Right ventricle myocardium superior (tissue), 1 donor: ENCODE results near the gene TAPBP. TPM values are rescaled to one million over a fixed set of nuclear protein-coding genes. Genes with fewer than 3 reads are reported as not detected.

Experiments
- ATAC-seq: fragments of 200-7000 bp; cut with Tn5 transposase; one replicate; pipeline ENCODE4 v1.9.1; 2020; ENCODE audit warnings: mild to moderate bottlenecking; ENCODE audit not compliant: poor library complexity
- DNase-seq: peaks from one replicate; pipeline ENCODE4 v3.0.0-alpha.2; 2020
- intact Hi-C: fragments of 100-400 bp; cut with DNase I; formaldehyde crosslinking; loops from one replicate; pipeline ENCODE4 v1.11.2; 2022
- total RNA-seq: library from RNA; stranded (reverse); fragmentation: NEBNext Ultra II Directional; extraction: Animal tissue kit (Norgen Biotek cat#: 25700); gene quantifications from one replicate; pipeline ENCODE4 v1.2.1, GENCODE V29; 2021
- donor health status: DM: no; HTN: yes; CAD: no; lungs with severe emphysema.

The TAPBP gene
- total RNA-seq, 1 donor from 2014 or later: 78.2 TPM

DNA sequence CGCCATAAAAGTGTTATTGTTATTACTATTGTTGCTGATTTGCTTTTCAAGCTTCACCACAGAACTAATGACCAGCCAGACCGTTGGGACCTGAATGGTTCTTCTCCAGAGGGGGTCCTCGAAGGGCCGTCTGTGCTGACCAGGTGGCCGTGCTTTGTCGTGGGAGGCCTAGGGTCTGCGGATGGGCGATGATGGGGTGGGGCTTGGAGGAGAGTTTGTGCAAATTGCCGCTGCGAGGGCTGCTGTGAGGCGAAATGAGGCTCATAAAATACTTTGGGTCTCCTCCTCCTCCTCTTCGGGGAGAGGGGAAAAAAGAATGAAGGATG, 9.7 kb upstream of the TAPBP start:
- intact Hi-C loops: no loop called here
- DNase-seq (no peak), ATAC-seq (no peak)

DNA sequence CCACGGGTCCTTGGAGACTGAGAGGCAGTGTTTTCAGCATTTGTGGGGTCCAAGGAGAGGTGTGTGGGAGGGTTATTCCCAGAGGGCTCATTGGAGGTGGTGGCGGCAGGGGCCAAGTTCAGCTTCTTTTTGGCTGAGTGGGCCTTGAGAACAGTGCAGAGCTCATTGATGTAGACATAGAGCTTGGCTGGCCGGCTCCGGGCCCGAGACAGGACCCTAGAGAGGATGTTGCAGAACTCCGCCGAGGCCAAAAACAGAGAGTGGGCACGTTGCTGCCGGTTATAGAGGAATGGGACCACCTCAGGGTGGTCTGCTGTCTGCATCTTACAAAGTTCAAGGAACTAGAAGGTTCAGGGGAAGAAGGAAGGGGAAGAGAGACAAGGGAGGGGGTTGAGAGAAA, 7.3 kb upstream of the TAPBP start:
- intact Hi-C loops: no loop called here
- ATAC-seq (no peak), DNase-seq (no peak)

DNA sequence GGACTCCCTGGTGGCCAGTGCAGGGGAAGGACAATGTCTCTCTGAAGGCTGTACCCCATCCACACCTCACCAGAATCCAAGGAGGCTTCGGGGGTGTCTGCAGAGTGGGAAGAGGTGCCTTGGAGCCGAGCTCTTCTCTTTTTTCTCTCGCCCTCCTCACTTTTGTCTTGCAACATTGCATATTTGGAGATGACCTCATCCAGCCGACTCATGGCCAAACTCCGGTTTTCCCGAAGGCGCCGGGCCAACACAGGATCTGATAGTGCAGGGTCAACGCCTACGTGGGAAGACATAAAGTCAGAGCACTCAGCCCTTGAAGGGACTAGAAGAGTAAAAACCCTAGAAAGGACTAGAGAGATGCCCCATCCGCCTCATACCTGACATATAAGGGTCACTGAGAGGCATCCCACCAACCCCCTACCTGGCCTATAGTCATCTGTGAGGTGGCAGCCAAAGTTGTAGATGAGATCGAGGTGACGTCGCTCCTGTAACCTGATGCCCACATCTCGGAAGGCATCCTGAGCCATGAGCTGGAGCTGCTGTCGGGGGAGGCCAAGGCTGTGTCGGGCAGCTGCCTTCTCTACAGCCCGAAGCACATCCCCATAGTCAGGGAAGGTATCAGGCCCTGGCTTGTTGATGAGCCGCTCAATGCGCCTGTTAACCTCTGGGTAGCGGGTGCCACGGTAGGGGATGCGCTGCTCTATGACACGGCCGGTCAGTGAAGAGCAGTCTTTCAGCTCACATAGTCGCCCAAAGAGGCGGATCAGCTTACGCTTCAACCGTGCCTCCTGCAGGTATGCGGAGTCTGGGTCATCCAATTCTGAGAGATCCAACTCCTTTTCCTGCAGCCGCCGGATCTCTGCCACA, 6.7 kb upstream of the TAPBP start:
- intact Hi-C loops: no loop called here
- peak; percentile 79 for DNase-seq
- no peak for ATAC-seq

DNA sequence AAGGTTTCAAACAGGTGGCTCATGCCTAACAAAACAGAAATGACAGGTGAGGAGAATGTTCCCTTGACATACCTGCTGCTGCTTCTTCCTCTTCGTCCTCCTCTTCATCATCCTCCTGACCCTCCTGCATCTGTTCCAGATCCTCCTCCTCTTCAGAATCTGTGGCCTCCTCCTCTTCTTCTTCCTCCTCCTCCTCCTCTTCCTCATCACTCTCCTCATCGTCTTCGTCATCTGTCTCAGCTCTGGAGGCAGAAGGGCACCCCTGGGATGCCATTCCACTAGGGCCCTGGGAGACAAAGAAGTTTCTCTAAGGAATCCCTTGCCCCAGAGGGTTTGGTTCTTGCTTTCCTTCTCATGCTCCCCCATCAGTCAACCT, 6.0 kb upstream of the TAPBP start:
- no peak for ATAC-seq
- intact Hi-C loops: no loop called here
- no peak for DNase-seq

DNA sequence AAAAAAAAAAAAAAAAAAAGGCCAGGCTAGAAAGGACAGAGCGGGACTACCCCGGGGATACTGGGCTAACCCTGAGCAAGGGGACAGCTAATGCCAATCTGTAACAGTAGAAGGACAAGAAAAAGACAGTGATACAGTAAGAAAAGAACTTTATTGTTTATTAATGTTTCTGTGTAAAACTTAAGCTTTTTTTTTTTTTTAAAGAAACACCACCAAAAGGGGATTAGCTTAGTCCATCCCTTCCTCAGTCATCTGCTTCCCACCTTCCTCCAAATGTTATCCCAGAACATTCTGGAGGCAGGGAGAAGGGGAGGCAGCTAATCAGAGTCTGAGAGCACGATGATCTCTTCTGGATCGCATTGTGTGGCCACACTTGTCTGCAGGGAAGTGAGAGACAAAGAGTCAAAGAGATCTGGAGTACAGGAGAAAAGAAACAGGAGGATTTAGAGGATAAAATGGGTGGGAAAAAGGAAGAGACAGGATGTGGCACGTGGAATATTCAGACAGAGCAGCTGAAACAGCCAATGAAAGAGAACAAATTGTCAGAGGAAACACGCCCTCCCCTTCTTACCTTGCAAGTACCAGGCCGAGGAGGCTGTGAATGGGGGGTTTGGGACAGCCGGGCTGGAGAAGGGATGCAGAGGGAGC, 4.7 kb upstream of the TAPBP start:
- ATAC-seq: no peak
- no peak for DNase-seq
- intact Hi-C loops: no loop called here

DNA sequence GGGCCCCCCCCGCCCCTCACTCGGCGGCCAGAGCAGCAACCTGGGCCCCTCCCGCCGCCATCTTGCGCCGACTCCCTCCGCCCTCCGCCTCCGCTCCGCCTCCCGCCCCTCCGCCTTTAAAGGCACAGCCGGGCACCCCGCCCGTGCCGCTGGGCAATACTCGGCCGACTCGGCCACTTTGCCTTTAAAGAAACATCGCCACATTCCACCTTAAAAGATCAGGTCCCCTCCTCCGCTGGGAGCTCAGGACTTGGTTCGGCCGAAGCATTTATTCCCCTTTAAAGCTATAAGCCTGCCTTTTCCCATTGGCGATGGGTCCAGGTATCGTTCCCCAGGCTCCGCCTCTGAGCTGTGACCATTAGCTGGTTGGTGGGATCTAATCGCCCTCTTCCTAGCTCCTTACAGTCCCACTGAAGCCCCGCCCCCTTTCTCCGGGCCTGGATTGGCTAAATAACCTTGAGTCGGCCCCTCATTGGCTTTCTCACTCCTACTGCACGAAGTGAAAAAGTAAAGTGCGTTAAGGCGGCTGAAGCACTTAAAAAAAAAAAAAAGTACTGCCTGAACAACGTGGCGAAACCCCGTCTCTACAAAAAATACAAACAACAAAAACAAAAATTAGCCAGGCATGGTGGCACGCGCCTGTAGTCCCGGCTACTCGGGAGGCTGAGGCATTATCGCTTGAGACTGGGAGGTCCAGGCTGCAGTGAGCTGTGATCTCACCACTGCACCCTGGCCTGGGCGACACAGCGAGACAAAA, 4.0 kb upstream of the TAPBP start, which contains the start of gene ZBTB22:
Gene ZBTB22 (minus strand): TSS at position 76 of the 757 bp plus-strand sequence. CDS start 828 bp downstream, outside the sequence.
- intact Hi-C loops: no loop called here
- peak; percentile 78 for ATAC-seq
- DNase-seq: peak; percentile 100

DNA sequence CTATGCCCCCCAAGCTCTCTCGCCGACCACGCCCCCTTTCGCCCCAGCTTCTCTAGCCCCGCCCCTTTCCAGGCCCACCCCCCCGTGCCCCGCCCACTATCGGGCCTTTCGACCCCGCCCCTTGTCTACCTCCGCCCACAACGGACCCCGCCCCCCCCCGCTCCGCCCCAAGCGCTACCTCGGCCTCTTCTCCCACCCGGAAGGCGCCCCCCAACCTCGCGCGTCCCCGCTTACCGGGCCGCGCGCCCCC, 3.5 kb upstream of the TAPBP start:
- peak; percentile 66 for DNase-seq
- intact Hi-C loops: no loop called here
- ATAC-seq: peak; percentile 17

DNA sequence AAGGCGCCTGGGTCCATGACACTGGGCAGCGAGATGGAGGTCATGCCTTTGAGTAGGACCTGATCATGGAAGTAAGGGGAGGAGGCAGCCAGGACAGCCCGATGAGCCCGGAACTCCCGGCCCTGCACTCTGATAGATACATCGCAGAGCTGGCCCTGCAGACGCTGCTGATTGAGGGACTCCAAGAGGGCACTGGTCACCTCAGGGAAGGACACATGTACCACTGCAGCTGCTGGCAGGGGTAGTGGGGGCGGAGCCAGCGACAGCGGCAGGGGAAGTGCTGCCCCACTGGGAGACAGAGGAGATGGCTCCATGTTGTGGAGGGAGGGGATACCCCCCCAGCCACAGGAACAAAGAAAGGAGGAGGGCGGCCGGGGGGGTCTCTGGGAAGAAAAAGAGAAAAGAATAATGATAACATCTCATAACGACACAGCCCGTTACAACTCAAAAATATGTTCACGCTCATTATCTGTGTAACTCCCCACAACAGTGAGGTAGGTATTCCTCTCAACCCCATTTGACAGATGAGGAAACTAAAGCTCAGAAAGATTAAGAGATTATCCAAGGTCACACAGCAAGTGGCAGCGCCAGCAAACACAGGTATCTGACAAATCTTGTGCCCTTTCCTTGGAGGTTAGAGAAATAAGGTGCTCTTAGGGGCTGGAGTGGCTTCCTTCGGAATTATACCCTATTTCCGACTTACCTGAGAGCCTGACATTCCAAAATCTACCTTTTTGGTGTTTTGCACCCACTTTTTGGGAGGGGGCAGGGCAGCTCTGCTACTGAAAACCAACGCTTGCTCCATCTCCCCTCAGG, 2.9 kb upstream of the TAPBP start:
- DNase-seq: peak; percentile 65
- intact Hi-C loops: no loop called here
- no peak for ATAC-seq

DNA sequence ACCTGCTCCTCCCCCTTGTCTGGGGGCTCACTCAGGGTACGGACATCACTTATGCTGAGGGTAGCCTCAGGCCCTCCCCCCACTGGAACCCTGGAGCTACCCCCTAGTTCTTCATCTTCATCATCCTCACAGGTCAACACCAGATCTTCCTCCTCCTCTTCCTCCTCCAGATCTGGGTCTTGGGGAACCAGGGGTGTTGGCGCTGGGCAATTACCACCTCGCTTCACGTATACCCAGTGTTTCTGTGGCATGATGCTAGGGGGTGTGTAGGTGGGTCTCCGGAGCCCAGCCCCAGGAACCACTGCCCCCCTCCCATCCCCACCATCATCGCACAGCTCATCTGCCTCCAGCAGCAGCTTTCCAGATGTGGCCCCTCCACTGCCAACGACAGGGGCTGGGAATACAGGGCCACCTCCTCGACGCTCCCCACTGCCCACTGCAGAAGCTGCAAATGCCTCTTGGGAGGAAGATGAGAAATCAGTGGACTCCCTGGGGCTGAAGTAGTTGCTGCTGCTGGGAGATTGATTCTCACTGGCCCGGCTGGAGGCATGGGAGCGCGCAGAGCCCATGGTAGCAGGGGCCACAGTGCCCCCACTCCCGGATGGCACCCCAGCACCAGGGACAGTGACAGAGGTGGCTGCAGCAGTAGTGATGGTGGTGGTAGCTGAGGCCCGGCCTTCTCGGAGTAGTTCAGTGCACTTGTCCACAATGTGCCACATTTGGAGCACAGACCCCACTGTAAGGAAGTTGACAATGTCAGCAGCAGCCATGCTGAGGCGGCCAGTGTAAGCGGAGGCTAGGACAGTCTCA, 2.1 kb upstream of the TAPBP start:
- DNase-seq (no peak), ATAC-seq (no peak)
- intact Hi-C loops: no loop called here

DNA sequence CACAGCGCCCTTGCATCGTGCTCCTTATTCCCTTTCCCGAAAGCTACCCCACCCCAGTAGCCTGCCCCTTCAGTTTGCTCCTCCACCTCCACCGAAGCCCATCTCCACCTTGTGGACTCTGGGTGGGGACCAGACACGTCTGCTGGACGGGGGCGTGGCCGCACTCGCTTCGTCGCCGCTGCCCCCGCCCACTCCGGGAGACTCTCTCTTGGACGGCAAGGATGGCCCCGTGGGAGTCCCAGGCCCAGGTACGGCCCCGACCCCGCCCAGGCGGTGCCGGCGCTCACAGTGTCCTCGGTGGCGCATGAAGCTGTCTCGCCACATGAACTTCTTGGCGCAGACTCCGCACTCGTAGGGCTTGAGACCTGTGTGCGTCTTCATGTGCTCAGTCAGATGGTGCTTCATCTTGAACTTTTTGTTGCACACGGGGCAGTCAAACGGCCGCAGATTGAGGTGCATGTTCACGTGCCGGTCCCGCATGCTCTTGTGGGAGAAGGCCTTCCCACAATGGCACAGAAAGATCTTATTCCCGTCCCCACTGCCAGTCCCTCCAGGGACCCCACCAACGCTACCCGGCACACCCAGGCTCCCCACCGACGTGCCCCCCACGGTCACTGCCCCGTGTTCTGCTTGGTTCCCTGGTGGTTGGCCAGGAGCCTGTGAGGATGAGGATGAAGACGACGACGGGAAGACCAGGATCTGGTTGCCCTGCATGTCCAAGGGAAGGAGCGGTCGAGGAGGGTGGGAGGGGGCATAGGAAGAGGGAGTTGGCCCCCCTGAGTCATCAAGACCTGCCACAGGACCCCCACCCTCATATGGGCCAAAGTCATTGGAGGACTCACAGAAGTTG, 1.3 kb upstream of the TAPBP start:
- ATAC-seq: no peak

DNA sequence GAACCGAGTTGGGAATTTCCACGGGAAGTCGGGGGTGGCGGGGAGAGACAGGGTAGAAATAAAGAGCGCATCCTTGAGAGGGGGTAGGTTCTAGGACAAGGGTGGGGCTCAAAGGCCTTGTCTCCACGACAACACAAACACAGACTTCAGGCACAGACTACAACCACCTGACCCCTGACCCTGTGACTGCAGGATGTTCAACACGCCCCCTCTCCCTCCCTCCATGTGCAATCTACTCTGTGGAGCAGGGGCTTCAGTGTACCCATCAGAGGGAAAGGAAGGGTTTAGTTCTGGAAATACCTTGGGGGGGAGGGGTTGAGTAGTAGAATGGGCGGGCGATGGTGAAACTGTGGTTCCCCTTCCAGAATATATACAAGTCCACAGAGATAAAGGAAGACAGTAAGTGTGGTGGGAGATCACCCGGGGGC, 651 bp upstream of the TAPBP start:
- peak; percentile 8 for ATAC-seq
- DNase-seq: peak; percentile 64
- intact Hi-C loops: no loop called here

More for the DNA sequence above, 1.3 kb upstream of the TAPBP start:
- peak; percentile 65 for DNase-seq
- intact Hi-C loops: no loop called here

DNA sequence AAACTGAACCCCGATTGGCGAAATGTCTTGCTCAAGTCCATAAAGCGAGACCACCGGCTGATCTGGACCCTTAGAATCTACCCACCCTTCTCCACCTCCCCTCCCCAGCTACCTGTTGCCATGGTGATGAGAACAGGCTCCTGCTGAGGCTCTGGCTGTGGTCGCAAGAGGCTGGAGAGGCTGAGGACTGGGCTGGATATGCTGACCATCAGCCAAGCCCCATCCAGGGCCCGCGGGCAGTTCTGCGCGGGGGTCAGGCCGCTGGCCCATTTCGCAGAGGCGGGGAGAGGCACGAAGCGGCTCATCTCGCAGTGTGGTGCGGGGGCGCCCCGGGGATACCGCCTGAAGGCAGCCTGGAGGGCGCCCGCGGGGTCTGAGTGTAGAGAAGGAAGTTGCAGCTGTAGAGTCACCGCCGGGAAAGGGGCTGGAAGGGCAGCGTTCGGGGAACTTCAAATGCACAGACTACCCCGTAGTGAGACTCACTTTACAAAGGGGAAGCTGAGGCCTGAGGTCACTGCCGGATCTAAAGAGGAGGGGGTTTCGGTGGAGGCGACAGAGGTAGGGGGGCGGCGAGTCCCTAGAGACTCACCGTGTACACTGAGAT, 671 bp downstream of the TAPBP start:
- intact Hi-C loops: no loop called here
- DNase-seq: no peak
- ATAC-seq: peak; percentile 8

DNA sequence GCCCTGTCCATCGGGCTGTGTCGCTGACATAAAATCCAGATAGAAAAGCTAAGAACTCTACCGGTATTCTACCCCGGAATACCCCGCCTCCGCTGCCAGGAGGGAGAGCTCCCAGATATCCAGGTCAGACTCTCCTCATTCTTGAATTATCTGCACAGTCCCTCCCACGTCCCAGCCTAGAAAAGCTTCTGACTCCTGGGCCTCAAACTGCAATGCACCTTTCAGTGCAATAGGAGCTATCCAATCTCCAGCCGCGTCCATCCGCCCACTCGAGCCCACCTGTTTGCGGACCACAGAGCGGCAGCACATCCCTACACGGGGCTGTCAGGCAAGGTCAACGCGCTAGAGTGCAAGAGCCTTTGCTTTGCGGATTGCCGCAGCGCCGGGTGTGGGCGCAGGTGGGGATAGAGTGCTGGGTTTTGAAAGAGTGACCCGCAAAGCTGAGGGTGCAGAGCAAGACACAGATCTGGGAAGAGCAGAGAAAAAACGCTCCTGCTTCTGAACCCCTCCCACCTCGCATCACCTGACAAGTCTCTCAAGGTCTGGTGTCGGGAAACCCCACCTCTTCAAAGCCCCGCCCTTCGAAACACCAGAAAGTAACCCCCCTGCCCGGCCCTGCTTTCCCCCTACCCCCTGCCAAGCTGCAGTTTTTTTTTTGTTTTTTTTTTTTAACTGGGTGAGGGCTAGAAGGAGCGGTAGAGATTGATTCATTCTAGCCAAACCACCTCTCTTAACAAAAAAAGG, 1.3 kb downstream of the TAPBP start:
- intact Hi-C loops: no loop called here
- ATAC-seq (peak; percentile 9), DNase-seq (no peak)

DNA sequence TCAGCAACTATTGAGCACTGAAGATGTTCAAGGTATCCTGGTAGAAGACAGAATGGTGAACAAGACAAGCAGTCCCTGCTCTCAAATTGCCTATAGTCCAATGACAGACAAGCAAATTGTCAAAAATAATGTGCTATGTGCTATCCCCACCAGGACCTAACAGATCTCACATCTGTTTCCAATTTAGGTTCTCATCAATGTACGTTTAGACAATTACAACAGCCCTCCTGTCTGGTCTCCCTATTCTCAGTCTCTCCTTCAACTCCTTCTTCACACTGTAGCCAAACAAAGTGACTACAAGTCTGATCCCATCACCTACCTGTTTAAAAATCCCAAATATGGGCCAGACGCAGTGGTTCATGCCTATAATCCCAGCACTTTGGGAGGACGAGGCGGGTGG, 7.5 kb downstream of the TAPBP start:
- DNase-seq: no peak

DNA sequence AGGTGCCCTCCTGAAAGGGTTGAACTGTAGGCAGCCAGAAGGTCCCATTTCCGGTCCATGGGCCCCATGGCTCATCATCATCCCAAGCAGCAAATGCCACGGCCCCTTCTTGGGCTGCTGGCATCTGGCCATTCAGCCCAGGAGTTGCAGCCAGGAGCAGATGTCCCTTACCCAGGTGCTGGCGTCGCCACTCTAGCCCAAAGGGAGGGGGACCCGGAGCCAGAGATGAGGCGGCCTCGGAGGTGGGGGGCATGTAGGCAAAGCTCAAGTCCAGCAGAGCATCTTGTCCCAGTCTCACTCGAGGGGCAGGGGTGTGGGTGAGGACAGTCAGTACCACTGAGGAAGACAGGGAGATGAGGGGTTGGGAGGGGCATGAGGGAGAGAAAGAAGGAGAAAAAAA, 8.8 kb downstream of the TAPBP start:
- intact Hi-C loops: no loop called here
- DNase-seq (no peak), ATAC-seq (no peak)

More for the DNA sequence above, 7.5 kb downstream of the TAPBP start:
- ATAC-seq: no peak
- intact Hi-C loops: no loop called here

DNA sequence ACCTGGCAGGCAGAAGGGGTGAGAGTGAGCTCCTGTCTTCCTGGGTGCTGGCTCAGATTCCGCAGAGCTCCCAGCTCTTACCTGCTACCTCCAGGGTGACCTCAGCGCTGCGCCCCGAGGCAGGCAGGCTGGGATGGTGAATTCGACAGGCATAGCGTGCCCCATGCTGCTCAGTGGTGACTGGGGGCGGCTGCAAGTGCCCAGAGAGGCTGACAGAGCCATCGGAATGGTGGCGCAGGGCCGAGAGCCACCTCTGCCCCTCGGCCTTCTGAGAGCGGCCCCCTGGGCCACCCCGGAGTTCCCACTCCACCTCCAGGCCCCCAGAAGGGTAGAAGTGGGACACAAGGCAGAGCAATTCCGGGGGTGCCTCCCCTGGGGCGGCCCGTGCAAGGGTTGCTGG, 9.7 kb downstream of the TAPBP start:
- intact Hi-C loops: no loop called here
- no peak for ATAC-seq
- DNase-seq: no peak
